WTC11 (cell line): ENCODE results near the gene ZNF786. TPM values are rescaled to one million over a fixed set of nuclear protein-coding genes. Genes with fewer than 3 reads are reported as not detected.

Experiments used
- ATAC-seq: fragments of 200-7000 bp; cut with Tn5 transposase; 2 replicates; pipeline ENCODE4 v1.10.0; 2021; ENCODE audit warnings: mild to moderate bottlenecking, moderate library complexity
- CTCF ChIA-PET: fragments of 300-600 bp; sonication (Branson Sonifier 250); formaldehyde crosslinking; loops from one replicate; lab custom pipeline; 2021; ENCODE audit warnings: antibody characterized with exemption; lab: Charles Lee
- POLR2A ChIA-PET: fragments of 350-600 bp; sonication (Branson Sonifier 250); formaldehyde crosslinking; loops from one replicate; lab custom pipeline; 2021; ENCODE audit warnings: antibody characterized with exemption; lab: Charles Lee
- DNase-seq: peaks from one replicate; pipeline ENCODE4 v3.0.0; 2021; ENCODE audit warnings: low spot score
- H3K27ac Mint-ChIP-seq: 2 replicates; pipeline ENCODE4 v1.8.0; 2021; ENCODE audit warnings: mixed read lengths
- H3K27me3 Mint-ChIP-seq: 2 replicates; pipeline ENCODE4 v1.8.0; 2021; ENCODE audit warnings: low read depth, mild to moderate bottlenecking, moderate library complexity, mixed read lengths
- H3K36me3 Mint-ChIP-seq: 2 replicates; pipeline ENCODE4 v1.8.0; 2021; ENCODE audit warnings: mixed read lengths
- H3K4me1 Mint-ChIP-seq: 2 replicates; pipeline ENCODE4 v1.8.0; 2022; ENCODE audit warnings: mixed read lengths
- H3K4me3 Mint-ChIP-seq: 2 replicates; pipeline ENCODE4 v1.8.0; 2021; ENCODE audit warnings: mild to moderate bottlenecking, moderate library complexity, mixed read lengths
- H3K9me3 Mint-ChIP-seq: 2 replicates; pipeline ENCODE4 v1.8.0; 2021; ENCODE audit warnings: mixed read lengths
- FOXK1 ChIP-seq: sonication (generic); formaldehyde crosslinking; IDR thresholded peaks from 2 replicates; pipeline ENCODE4 v1.8.0; 2022; ENCODE audit warnings: mild to moderate bottlenecking, moderate library complexity, missing genetic modification reagents
- KAT7 ChIP-seq: sonication (generic); formaldehyde crosslinking; IDR thresholded peaks from 2 replicates; pipeline ENCODE4 v1.8.1; 2023; ENCODE audit warnings: missing genetic modification reagents, mild to moderate bottlenecking, borderline replicate concordance
- MXD4 ChIP-seq: fragments of 250-450 bp; sonication (Bioruptor Pico); IDR thresholded peaks from 2 replicates; pipeline ENCODE4 v1.8.0; 2021; ENCODE audit warnings: mild to moderate bottlenecking, moderate library complexity, borderline replicate concordance
- MYBL2 ChIP-seq: sonication (generic); formaldehyde crosslinking; IDR thresholded peaks from 2 replicates; pipeline ENCODE4 v1.8.1; 2023; ENCODE audit warnings: mild to moderate bottlenecking, moderate library complexity, missing genetic modification reagents
- NFATC4 ChIP-seq: fragments of 250-450 bp; sonication (Bioruptor Pico); IDR thresholded peaks from 2 replicates; pipeline ENCODE4 v1.9.0; 2021; ENCODE audit warnings: mild to moderate bottlenecking
- NFYB ChIP-seq: sonication (generic); formaldehyde crosslinking; conservative IDR thresholded peaks from 2 replicates; pipeline ENCODE4 v1.8.0; 2022; ENCODE audit warnings: low read depth, missing genetic modification reagents
- OVOL2 ChIP-seq: fragments of 250-450 bp; sonication (Bioruptor Pico); IDR thresholded peaks from 2 replicates; pipeline ENCODE4 v1.9.0; 2021; ENCODE audit warnings: mild to moderate bottlenecking, borderline replicate concordance
- SMAD3 ChIP-seq: sonication (generic); formaldehyde crosslinking; IDR thresholded peaks from 2 replicates; pipeline ENCODE4 v1.8.0; 2022; ENCODE audit warnings: missing genetic modification reagents, mild to moderate bottlenecking, borderline replicate concordance
- SOX15 ChIP-seq: fragments of 250-450 bp; sonication (Bioruptor Pico); IDR thresholded peaks from 2 replicates; pipeline ENCODE4 v1.9.0; 2021; ENCODE audit warnings: mild to moderate bottlenecking
- SP1 ChIP-seq: sonication (generic); formaldehyde crosslinking; conservative IDR thresholded peaks from 2 replicates; pipeline ENCODE4 v1.8.1; 2022; ENCODE audit warnings: missing genetic modification reagents
- TCF7 ChIP-seq: sonication (generic); formaldehyde crosslinking; IDR thresholded peaks from 2 replicates; pipeline ENCODE4 v1.8.0; 2022; ENCODE audit warnings: mild to moderate bottlenecking, low read depth, missing genetic modification reagents, moderate library complexity
- TEAD1 ChIP-seq: sonication (generic); formaldehyde crosslinking; IDR thresholded peaks from 2 replicates; pipeline ENCODE4 v1.8.0; 2022; ENCODE audit warnings: mild to moderate bottlenecking, missing genetic modification reagents
- ZNF263 ChIP-seq: sonication (generic); formaldehyde crosslinking; IDR thresholded peaks from 2 replicates; pipeline ENCODE4 v1.8.1; 2022; ENCODE audit warnings: low read depth, mild to moderate bottlenecking, moderate library complexity, missing genetic modification reagents
- ZNF396 ChIP-seq: fragments of 250-450 bp; sonication (Bioruptor Pico); IDR thresholded peaks from 2 replicates; pipeline ENCODE4 v1.8.0; 2021; ENCODE audit warnings: mild to moderate bottlenecking, moderate library complexity, borderline replicate concordance
- total RNA-seq: library from RNA; stranded (reverse); gene quantifications from 3 replicates; pipeline ENCODE4 v1.2.3, GENCODE V29; 2021
- TF ChIP-seq, protein P1 (sequence below): sonication (generic); formaldehyde crosslinking; IDR thresholded peaks from 2 replicates; pipeline ENCODE4 v1.8.0; 2023; ENCODE audit warnings: missing genetic modification reagents
- TF ChIP-seq, protein P2 (sequence below): fragments of 250-450 bp; sonication (Bioruptor Pico); IDR thresholded peaks from 2 replicates; pipeline ENCODE4 v1.9.0; 2021; ENCODE audit warnings: mild to moderate bottlenecking
- TF ChIP-seq, protein P3 (sequence below): sonication (generic); formaldehyde crosslinking; IDR thresholded peaks from 2 replicates; pipeline ENCODE4 v1.8.0; 2023; ENCODE audit warnings: mild to moderate bottlenecking, missing genetic modification reagents
- TF ChIP-seq, protein P4 (sequence below): sonication (generic); formaldehyde crosslinking; IDR thresholded peaks from 2 replicates; pipeline ENCODE4 v1.8.0; 2022; ENCODE audit warnings: mild to moderate bottlenecking, missing genetic modification reagents
- TF ChIP-seq, protein P5 (sequence below): fragments of 250-450 bp; sonication (Bioruptor Pico); IDR thresholded peaks from 2 replicates; pipeline ENCODE4 v1.9.0; 2021; ENCODE audit warnings: mild to moderate bottlenecking
- TF ChIP-seq, protein P6 (sequence below): sonication (generic); formaldehyde crosslinking; conservative IDR thresholded peaks from 2 replicates; pipeline ENCODE4 v1.8.1; 2023; ENCODE audit warnings: mild to moderate bottlenecking, low read depth, missing genetic modification reagents, moderate library complexity
- TF ChIP-seq, protein P7 (sequence below): sonication (generic); formaldehyde crosslinking; IDR thresholded peaks from 2 replicates; pipeline ENCODE4 v1.8.1; 2023; ENCODE audit warnings: mild to moderate bottlenecking, missing genetic modification reagents, moderate library complexity
- TF ChIP-seq, protein P8 (sequence below): fragments of 250-450 bp; sonication (Bioruptor Pico); conservative IDR thresholded peaks from 2 replicates; pipeline ENCODE4 v1.9.0; 2021; ENCODE audit warnings: mild to moderate bottlenecking

Gene ZNF786
- total RNA-seq, 1 experiment from 2014 or later, result 11.4 TPM

DNA sequence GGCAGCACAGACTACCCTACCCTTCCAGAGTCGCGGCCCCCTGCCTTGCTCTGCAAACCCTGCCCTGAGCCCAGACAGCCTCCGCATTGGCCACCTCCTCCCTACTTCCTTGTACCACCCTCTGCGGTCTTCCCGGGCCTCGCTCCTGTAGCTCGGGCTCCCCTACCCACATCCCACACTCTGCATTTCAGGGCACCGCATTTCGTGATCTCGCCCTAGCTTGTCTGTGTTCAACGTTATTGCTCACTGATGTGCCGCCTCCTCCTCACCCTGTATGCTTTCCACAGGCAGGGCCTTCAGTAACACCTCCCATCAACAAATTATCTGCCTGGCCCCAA, 68.8 kb downstream of the ZNF786 start:
- Mint-ChIP-seq H3K9me3 (no peaks in the 10 kb centered on the region), H3K27ac (peak overlapping the region; percentile 48)
- TF ChIP-seq MYBL2 (CRISPR knock-in tag) (no peak), ZNF396 (CRISPR knock-in tag) (no peak), SP1 (CRISPR knock-in tag) (no peak), NFATC4 (no peak), KAT7 (CRISPR knock-in tag) (no peak), ZNF263 (CRISPR knock-in tag) (no peak), TEAD1 (CRISPR knock-in tag) (no peak), OVOL2 (no peak), FOXK1 (CRISPR knock-in tag) (no peak), NFYB (no peak), MXD4 (no peak)
- TF ChIP-seq, protein P1, sequence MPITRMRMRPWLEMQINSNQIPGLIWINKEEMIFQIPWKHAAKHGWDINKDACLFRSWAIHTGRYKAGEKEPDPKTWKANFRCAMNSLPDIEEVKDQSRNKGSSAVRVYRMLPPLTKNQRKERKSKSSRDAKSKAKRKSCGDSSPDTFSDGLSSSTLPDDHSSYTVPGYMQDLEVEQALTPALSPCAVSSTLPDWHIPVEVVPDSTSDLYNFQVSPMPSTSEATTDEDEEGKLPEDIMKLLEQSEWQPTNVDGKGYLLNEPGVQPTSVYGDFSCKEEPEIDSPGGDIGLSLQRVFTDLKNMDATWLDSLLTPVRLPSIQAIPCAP (CRISPR knock-in tag), result no peak
- TF ChIP-seq, protein P2, sequence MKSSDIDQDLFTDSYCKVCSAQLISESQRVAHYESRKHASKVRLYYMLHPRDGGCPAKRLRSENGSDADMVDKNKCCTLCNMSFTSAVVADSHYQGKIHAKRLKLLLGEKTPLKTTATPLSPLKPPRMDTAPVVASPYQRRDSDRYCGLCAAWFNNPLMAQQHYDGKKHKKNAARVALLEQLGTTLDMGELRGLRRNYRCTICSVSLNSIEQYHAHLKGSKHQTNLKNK (CRISPR knock-in tag), result no peak
- TF ChIP-seq, protein P3, sequence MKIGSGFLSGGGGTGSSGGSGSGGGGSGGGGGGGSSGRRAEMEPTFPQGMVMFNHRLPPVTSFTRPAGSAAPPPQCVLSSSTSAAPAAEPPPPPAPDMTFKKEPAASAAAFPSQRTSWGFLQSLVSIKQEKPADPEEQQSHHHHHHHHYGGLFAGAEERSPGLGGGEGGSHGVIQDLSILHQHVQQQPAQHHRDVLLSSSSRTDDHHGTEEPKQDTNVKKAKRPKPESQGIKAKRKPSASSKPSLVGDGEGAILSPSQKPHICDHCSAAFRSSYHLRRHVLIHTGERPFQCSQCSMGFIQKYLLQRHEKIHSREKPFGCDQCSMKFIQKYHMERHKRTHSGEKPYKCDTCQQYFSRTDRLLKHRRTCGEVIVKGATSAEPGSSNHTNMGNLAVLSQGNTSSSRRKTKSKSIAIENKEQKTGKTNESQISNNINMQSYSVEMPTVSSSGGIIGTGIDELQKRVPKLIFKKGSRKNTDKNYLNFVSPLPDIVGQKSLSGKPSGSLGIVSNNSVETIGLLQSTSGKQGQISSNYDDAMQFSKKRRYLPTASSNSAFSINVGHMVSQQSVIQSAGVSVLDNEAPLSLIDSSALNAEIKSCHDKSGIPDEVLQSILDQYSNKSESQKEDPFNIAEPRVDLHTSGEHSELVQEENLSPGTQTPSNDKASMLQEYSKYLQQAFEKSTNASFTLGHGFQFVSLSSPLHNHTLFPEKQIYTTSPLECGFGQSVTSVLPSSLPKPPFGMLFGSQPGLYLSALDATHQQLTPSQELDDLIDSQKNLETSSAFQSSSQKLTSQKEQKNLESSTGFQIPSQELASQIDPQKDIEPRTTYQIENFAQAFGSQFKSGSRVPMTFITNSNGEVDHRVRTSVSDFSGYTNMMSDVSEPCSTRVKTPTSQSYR (CRISPR knock-in tag), result no peak
- TF ChIP-seq, all 79 proteins: peak for 0
- POLR2A ChIA-PET, result no interaction called here
- H3K4me1 Mint-ChIP-seq, result peaks cover 43% of the 10 kb centered on the region
- H3K36me3 Mint-ChIP-seq, result peaks cover 45% of the 10 kb centered on the region
- CTCF ChIA-PET, result interaction anchor here (1.6 to 1.8 kb wide), 2 partner anchors 14 to 44 kb away, joined by 5 read pairs; no protein-coding TSS in a partner anchor
- peak; percentile 32 for ATAC-seq
- no peak overlapping the region for H3K4me3 Mint-ChIP-seq
- DNase-seq, result no peak
- no peaks in the 10 kb centered on the region for H3K27me3 Mint-ChIP-seq

DNA sequence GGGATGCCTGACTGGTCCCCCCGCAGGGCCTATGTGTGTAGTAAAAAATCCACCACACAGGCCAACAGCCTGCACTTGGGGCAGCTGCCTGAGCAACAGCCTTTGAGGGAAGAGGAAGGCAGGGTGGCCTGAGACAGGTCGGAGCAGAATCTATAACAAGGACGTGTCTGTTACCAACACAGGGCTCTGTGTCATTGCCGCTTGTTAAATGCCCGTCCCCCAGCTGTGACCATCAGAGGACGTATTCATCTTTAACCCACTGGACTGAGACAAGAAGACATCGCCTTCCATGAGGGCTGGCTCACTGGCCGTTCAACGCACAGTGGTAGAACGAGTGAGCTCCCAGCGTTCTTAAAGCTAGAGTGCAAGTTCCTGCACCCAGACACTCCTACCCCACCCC, 70.0 kb downstream of the ZNF786 start:
- Mint-ChIP-seq H3K27ac (peak overlapping the region; percentile 64), H3K36me3 (peaks cover 50% of the 10 kb centered on the region)
- CTCF ChIA-PET, result interaction anchor here (0.8 to 1.8 kb wide), 2 partner anchors 13 to 15 kb away, joined by 3 to 5 read pairs; no protein-coding TSS in a partner anchor
- TF ChIP-seq, protein P4, sequence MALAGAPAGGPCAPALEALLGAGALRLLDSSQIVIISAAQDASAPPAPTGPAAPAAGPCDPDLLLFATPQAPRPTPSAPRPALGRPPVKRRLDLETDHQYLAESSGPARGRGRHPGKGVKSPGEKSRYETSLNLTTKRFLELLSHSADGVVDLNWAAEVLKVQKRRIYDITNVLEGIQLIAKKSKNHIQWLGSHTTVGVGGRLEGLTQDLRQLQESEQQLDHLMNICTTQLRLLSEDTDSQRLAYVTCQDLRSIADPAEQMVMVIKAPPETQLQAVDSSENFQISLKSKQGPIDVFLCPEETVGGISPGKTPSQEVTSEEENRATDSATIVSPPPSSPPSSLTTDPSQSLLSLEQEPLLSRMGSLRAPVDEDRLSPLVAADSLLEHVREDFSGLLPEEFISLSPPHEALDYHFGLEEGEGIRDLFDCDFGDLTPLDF (CRISPR knock-in tag), result no peak
- TF ChIP-seq, protein P5, sequence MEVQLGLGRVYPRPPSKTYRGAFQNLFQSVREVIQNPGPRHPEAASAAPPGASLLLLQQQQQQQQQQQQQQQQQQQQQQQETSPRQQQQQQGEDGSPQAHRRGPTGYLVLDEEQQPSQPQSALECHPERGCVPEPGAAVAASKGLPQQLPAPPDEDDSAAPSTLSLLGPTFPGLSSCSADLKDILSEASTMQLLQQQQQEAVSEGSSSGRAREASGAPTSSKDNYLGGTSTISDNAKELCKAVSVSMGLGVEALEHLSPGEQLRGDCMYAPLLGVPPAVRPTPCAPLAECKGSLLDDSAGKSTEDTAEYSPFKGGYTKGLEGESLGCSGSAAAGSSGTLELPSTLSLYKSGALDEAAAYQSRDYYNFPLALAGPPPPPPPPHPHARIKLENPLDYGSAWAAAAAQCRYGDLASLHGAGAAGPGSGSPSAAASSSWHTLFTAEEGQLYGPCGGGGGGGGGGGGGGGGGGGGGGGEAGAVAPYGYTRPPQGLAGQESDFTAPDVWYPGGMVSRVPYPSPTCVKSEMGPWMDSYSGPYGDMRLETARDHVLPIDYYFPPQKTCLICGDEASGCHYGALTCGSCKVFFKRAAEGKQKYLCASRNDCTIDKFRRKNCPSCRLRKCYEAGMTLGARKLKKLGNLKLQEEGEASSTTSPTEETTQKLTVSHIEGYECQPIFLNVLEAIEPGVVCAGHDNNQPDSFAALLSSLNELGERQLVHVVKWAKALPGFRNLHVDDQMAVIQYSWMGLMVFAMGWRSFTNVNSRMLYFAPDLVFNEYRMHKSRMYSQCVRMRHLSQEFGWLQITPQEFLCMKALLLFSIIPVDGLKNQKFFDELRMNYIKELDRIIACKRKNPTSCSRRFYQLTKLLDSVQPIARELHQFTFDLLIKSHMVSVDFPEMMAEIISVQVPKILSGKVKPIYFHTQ (CRISPR knock-in tag), result no peak
- TF ChIP-seq, protein P6, sequence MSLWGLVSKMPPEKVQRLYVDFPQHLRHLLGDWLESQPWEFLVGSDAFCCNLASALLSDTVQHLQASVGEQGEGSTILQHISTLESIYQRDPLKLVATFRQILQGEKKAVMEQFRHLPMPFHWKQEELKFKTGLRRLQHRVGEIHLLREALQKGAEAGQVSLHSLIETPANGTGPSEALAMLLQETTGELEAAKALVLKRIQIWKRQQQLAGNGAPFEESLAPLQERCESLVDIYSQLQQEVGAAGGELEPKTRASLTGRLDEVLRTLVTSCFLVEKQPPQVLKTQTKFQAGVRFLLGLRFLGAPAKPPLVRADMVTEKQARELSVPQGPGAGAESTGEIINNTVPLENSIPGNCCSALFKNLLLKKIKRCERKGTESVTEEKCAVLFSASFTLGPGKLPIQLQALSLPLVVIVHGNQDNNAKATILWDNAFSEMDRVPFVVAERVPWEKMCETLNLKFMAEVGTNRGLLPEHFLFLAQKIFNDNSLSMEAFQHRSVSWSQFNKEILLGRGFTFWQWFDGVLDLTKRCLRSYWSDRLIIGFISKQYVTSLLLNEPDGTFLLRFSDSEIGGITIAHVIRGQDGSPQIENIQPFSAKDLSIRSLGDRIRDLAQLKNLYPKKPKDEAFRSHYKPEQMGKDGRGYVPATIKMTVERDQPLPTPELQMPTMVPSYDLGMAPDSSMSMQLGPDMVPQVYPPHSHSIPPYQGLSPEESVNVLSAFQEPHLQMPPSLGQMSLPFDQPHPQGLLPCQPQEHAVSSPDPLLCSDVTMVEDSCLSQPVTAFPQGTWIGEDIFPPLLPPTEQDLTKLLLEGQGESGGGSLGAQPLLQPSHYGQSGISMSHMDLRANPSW, result no peak
- TF ChIP-seq, protein P7, sequence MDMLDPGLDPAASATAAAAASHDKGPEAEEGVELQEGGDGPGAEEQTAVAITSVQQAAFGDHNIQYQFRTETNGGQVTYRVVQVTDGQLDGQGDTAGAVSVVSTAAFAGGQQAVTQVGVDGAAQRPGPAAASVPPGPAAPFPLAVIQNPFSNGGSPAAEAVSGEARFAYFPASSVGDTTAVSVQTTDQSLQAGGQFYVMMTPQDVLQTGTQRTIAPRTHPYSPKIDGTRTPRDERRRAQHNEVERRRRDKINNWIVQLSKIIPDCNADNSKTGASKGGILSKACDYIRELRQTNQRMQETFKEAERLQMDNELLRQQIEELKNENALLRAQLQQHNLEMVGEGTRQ (CRISPR knock-in tag), result no peak
- TF ChIP-seq SOX15 (no peak), TCF7 (no peak), SMAD3 (CRISPR knock-in tag) (no peak)
- TF ChIP-seq, protein P8, sequence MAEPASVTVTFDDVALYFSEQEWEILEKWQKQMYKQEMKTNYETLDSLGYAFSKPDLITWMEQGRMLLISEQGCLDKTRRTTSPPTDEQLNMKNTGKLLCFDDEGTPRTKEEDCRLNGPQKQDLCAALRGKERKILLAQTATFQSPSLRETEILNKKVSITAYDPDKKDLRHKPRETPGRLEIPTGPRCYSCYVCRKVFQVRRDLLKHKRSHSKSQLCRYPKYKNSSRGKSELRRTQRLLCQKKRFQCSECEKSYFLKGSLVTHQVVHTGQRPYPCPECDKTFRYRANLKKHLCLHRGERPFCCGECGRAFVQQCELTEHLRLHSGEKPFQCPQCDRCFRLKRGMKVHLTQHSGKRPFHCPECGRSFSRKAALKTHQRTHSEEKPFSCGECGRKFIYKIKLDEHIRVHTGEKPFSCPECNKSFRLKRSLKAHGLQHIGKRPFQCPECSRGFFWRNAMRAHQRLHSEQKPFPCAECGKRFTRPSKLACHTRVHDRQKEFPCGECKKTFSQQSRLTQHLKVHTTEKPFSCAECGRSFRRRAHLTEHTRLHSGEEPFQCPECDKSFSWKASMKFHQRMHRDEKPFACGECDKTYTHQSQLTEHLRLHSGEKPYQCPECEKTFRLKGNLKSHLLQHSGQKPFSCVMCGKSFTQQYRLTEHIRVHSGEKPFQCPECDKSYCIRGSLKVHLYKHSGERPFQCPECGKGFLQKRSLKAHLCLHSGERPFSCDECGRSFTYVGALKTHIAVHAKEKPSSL, result no peak

More for the DNA sequence above, 70.0 kb downstream of the ZNF786 start:
- POLR2A ChIA-PET, result no interaction called here
- Mint-ChIP-seq H3K4me3 (no peak overlapping the region), H3K9me3 (no peaks in the 10 kb centered on the region), H3K27me3 (no peaks in the 10 kb centered on the region), H3K4me1 (peaks cover 31% of the 10 kb centered on the region)
- no peak for ATAC-seq
- DNase-seq, result no peak
